Parathyroid adenoma (tissue), 2 donors: Measurements from ENCODE around the gene CCDC188.

Source experiments
- H2AFZ ChIP-seq: fragments of 300-600 bp; sonication (generic); one replicate; pipeline ENCODE4 v1.7.0; 2017; ENCODE audit warnings: antibody characterized with exemption, mild to moderate bottlenecking
- H3K27ac ChIP-seq: fragments of 300-600 bp; sonication (generic); one replicate; pipeline ENCODE4 v1.7.0; 2017
- H3K27me3 ChIP-seq: fragments of 300-600 bp; sonication (generic); one replicate; pipeline ENCODE4 v1.7.0; 2017; ENCODE audit warnings: low read length; ENCODE audit not compliant: control insufficient read depth, insufficient read depth
- H3K36me3 ChIP-seq: fragments of 300-600 bp; sonication (generic); one replicate; pipeline ENCODE4 v1.7.0; 2017; ENCODE audit warnings: low read length; ENCODE audit not compliant: control insufficient read depth, insufficient read depth
- H3K4me1 ChIP-seq: fragments of 300-600 bp; sonication (generic); one replicate; pipeline ENCODE4 v1.7.0; 2017; ENCODE audit warnings: control low read depth
- H3K4me2 ChIP-seq: fragments of 300-600 bp; sonication (generic); one replicate; pipeline ENCODE4 v1.7.0; 2017; ENCODE audit warnings: low read length
- H3K4me3 ChIP-seq: fragments of 300-600 bp; sonication (generic); one replicate; pipeline ENCODE4 v1.7.0; 2017; ENCODE audit warnings: low read depth, low read length
- H3K79me2 ChIP-seq: fragments of 300-600 bp; sonication (generic); one replicate; pipeline ENCODE4 v1.7.0; 2017; ENCODE audit warnings: control low read depth
- H3K9ac ChIP-seq: fragments of 300-600 bp; sonication (generic); one replicate; pipeline ENCODE4 v1.7.0; 2017; ENCODE audit warnings: mild to moderate bottlenecking
- H3K9me3 ChIP-seq: fragments of 300-600 bp; sonication (generic); one replicate; pipeline ENCODE4 v1.7.0; 2017; ENCODE audit warnings: low read length; ENCODE audit not compliant: control insufficient read depth
- CTCF ChIP-seq: fragments of 300-600 bp; sonication (generic); IDR thresholded peaks from one replicate; pipeline ENCODE4 v1.7.0; 2017; ENCODE audit warnings: antibody characterized with exemption, mild to moderate bottlenecking
- donor health status: primary hyperparathyroidism.

Gene CCDC188

GRCh38 chr22:20172141-20172613 is 21.3 kb upstream of the CCDC188 start:
- H3K4me3 ChIP-seq = no peak overlapping the region
- H3K4me2 ChIP-seq = no peak overlapping the region
- no peak overlapping the region for H2AFZ ChIP-seq
- no peaks in the 10 kb centered on the region for H3K27me3 ChIP-seq
- H3K36me3 ChIP-seq = no peaks in the 10 kb centered on the region
- no peak overlapping the region for H3K27ac ChIP-seq
- no peak overlapping the region for H3K9ac ChIP-seq
- TF ChIP-seq CTCF = no peak
- H3K4me1 ChIP-seq = no peaks in the 10 kb centered on the region
- no peaks in the 10 kb centered on the region for H3K79me2 ChIP-seq
- no peaks in the 10 kb centered on the region for H3K9me3 ChIP-seq

- H3K9me3 ChIP-seq = no peaks in the 10 kb centered on the region
- no peaks in the 10 kb centered on the region for H3K36me3 ChIP-seq
- H3K9ac ChIP-seq = no peak overlapping the region
- H3K27me3 ChIP-seq = no peaks in the 10 kb centered on the region
- H3K27ac ChIP-seq = no peak overlapping the region
- H3K4me1 ChIP-seq = no peaks in the 10 kb centered on the region
- no peak overlapping the region for H3K4me2 ChIP-seq
- no peak overlapping the region for H2AFZ ChIP-seq
- H3K4me3 ChIP-seq = no peak overlapping the region
- H3K79me2 ChIP-seq = no peaks in the 10 kb centered on the region
- TF ChIP-seq CTCF = no peak
These were observed 20.7 kb upstream of the CCDC188 start for GRCh38 chr22:20171288-20172140.

GRCh38 chr22:20170170-20170569 is 19.3 kb upstream of the CCDC188 start:
- TF ChIP-seq CTCF = no peak

GRCh38 chr22:20169253-20169822 is 18.5 kb upstream of the CCDC188 start:
- Histone ChIP-seq H3K27me3 (no peaks in the 10 kb centered on the region), H3K79me2 (no peaks in the 10 kb centered on the region), H3K4me2 (no peak overlapping the region), H3K4me3 (no peak overlapping the region), H3K4me1 (no peaks in the 10 kb centered on the region), H3K9me3 (no peaks in the 10 kb centered on the region), H3K9ac (no peak overlapping the region), H3K27ac (no peak overlapping the region), H3K36me3 (no peaks in the 10 kb centered on the region), H2AFZ (no peak overlapping the region)
- no peak for TF ChIP-seq CTCF

More at GRCh38 chr22:20170170-20170569, 19.3 kb upstream of the CCDC188 start:
- H3K4me2 ChIP-seq = no peak overlapping the region
- H3K9me3 ChIP-seq = no peaks in the 10 kb centered on the region
- H3K9ac ChIP-seq = no peak overlapping the region
- H3K36me3 ChIP-seq = no peaks in the 10 kb centered on the region
- H3K27me3 ChIP-seq = no peaks in the 10 kb centered on the region
- no peaks in the 10 kb centered on the region for H3K79me2 ChIP-seq
- no peak overlapping the region for H2AFZ ChIP-seq
- no peaks in the 10 kb centered on the region for H3K4me1 ChIP-seq
- H3K27ac ChIP-seq = no peak overlapping the region
- no peak overlapping the region for H3K4me3 ChIP-seq
